ENCODE measurements around the gene TNFSF13. TPM values are rescaled to one million over a fixed set of nuclear protein-coding genes. Genes with fewer than 3 reads are reported as not detected.

TNFSF13 gene
- total RNA-seq, 2 donors from 2014 or later, result 11.9 to 18.8 TPM

- peak overlapping the region in 1 of 4 donors; percentile 99 for H3K27ac ChIP-seq
- no peak for TF ChIP-seq POLR2A (IDR thresholded peaks at IDR 0.05)
- TF ChIP-seq, protein P1, sequence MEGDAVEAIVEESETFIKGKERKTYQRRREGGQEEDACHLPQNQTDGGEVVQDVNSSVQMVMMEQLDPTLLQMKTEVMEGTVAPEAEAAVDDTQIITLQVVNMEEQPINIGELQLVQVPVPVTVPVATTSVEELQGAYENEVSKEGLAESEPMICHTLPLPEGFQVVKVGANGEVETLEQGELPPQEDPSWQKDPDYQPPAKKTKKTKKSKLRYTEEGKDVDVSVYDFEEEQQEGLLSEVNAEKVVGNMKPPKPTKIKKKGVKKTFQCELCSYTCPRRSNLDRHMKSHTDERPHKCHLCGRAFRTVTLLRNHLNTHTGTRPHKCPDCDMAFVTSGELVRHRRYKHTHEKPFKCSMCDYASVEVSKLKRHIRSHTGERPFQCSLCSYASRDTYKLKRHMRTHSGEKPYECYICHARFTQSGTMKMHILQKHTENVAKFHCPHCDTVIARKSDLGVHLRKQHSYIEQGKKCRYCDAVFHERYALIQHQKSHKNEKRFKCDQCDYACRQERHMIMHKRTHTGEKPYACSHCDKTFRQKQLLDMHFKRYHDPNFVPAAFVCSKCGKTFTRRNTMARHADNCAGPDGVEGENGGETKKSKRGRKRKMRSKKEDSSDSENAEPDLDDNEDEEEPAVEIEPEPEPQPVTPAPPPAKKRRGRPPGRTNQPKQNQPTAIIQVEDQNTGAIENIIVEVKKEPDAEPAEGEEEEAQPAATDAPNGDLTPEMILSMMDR (IDR thresholded peaks at IDR 0.05), result no peak
- ATAC-seq, result no peak
- 66 to 77% methylated on average over 7 of the region's 7 CpGs for WGBS, 2 donors
- no peak for DNase-seq
- H3K4me1 ChIP-seq, result peaks cover 48% of the 10 kb centered on the region
- H3K36me3 ChIP-seq (replicated peaks in 1 of 2; ENCODE audit: insufficient read depth in 1 of 2, low read depth in 2 of 2), result peaks cover 36 to 37% of the 10 kb centered on the region in 2 donors
- H3K27me3 ChIP-seq, result no peaks in the 10 kb centered on the region
- no peaks in the 10 kb centered on the region for H3K9me3 ChIP-seq
- intact Hi-C loops (cut with DNase I), result no loop called here
- no peak overlapping the region for H3K4me3 ChIP-seq
These were observed 17.4 kb downstream of the TNFSF13 start for GRCh38 chr17:7575959-7576358.

- Histone ChIP-seq H3K27me3 (no peaks in the 10 kb centered on the region), H3K27ac (no peak overlapping the region), H3K9me3 (no peaks in the 10 kb centered on the region), H3K4me3 (no peak overlapping the region), H3K36me3 (replicated peaks in 1 of 2; ENCODE audit: insufficient read depth in 1 of 2, low read depth in 2 of 2) (peaks cover 36 to 37% of the 10 kb centered on the region in 2 donors), H3K4me1 (peaks cover 48% of the 10 kb centered on the region)
- DNase-seq (no peak), ATAC-seq (no peak)
- 74 to 84% methylated on average over 12 to 14 of the region's 14 CpGs for WGBS, 2 donors
- TF ChIP-seq POLR2A (IDR thresholded peaks at IDR 0.05), result no peak
- intact Hi-C loops (cut with DNase I), result no loop called here
These were observed 17.9 kb downstream of the TNFSF13 start for GRCh38 chr17:7576432-7576937.

- TF ChIP-seq POLR2A (IDR thresholded peaks at IDR 0.05), result no peak
- TF ChIP-seq, protein P1 (IDR thresholded peaks at IDR 0.05), result no peak
- H3K9me3 ChIP-seq, result no peaks in the 10 kb centered on the region
- WGBS, 2 donors, result 80 to 82% methylated on average over 14 to 17 of the region's 17 CpGs
- peaks cover 36 to 37% of the 10 kb centered on the region in 2 donors for H3K36me3 ChIP-seq (replicated peaks in 1 of 2; ENCODE audit: insufficient read depth in 1 of 2, low read depth in 2 of 2)
- DNase-seq, result no peak
- peaks cover 49% of the 10 kb centered on the region for H3K4me1 ChIP-seq
- peak overlapping the region in 1 of 4 donors; percentile 2 for H3K27ac ChIP-seq
- no peak overlapping the region for H3K4me3 ChIP-seq
- ATAC-seq, result no peak
- no peaks in the 10 kb centered on the region for H3K27me3 ChIP-seq
- intact Hi-C loops (cut with DNase I), result no loop called here
These were observed 19.0 kb downstream of the TNFSF13 start for GRCh38 chr17:7577327-7578199.

GRCh38 chr17:7579001-7579833 is 20.7 kb downstream of the TNFSF13 start, which contains the start of gene CD68:
Gene CD68 (plus strand): TSS chr17:7579638. CDS start chr17:7579678, 40 bp downstream.
- intact Hi-C loops (cut with DNase I), result no loop called here
- peaks cover 36% of the 10 kb centered on the region in 2 donors for H3K36me3 ChIP-seq (replicated peaks in 1 of 2; ENCODE audit: insufficient read depth in 1 of 2, low read depth in 2 of 2)
- TF ChIP-seq POLR2A (IDR thresholded peaks at IDR 0.05), result peak in 2 of 3 donors; percentile 67 to 76
- TF ChIP-seq, protein P1 (IDR thresholded peaks at IDR 0.05), result no peak
- 14 to 15% methylated on average over 5 to 7 of the region's 7 CpGs for WGBS, 2 donors
- H3K27me3 ChIP-seq, result no peaks in the 10 kb centered on the region
- no peak within 1 kb of the TSS for H3K4me3 ChIP-seq
- no peaks in the 10 kb centered on the region for H3K9me3 ChIP-seq
- H3K4me1 ChIP-seq, result peaks cover 55% of the 10 kb centered on the region
- ATAC-seq (peak; percentile 41), DNase-seq (peak; percentile 53 to 85 (median 66))
- peak within 1 kb of the TSS; percentile 55 to 84 (median 72) for H3K27ac ChIP-seq
